Natural killer cell (primary cell): ENCODE data around the gene IL1RL1. TPM values are rescaled to one million over a fixed set of nuclear protein-coding genes. Genes with fewer than 3 reads are reported as not detected.
A peak's percentile ranks its signal among the peaks of the same experiment; 100 is the strongest.

ENCODE experiments used
- ATAC-seq, 3 donors: fragments of 150-1000 bp in 2 of 3; fragments of 200-7000 bp in 1 of 3; cut with Tn5 transposase; 1 replicate in 1 of 3; 2 replicates in 2 of 3; pipeline ENCODE4 v1.10.0; 2021; ENCODE audit warnings: mild to moderate bottlenecking in 2 of 3, moderate library complexity in 2 of 3
- DNase-seq, 2 donors: peaks; one replicate each; pipeline versions ENCODE4 v3.0.0 to v3.0.0-alpha.2; 2013 to 2021; ENCODE audit warnings: mixed read lengths in 1 of 2
- H3K27ac ChIP-seq: one replicate; pipeline ENCODE4 v1.5.1; 2013; ENCODE audit warnings: mild to moderate bottlenecking, low read length
- H3K27me3 ChIP-seq: one replicate; pipeline ENCODE4 v1.6.1; 2013; ENCODE audit warnings: low read length; ENCODE audit not compliant: control insufficient read depth, insufficient read depth
- H3K36me3 ChIP-seq: one replicate; pipeline ENCODE4 v1.6.1; 2013; ENCODE audit warnings: low read length; ENCODE audit not compliant: control insufficient read depth, insufficient read depth
- H3K4me1 ChIP-seq: one replicate; pipeline ENCODE4 v1.6.1; 2013; ENCODE audit warnings: low read length; ENCODE audit not compliant: control insufficient read depth, insufficient read depth
- H3K4me3 ChIP-seq: one replicate; pipeline ENCODE4 v1.5.1; 2013; ENCODE audit warnings: low read length
- H3K9me3 ChIP-seq: one replicate; pipeline ENCODE4 v1.6.1; 2013; ENCODE audit warnings: low read length; ENCODE audit not compliant: control insufficient read depth, insufficient read depth
- H3K27ac Mint-ChIP-seq, 2 donors: one replicate each; pipeline ENCODE4 v1.8.0; 2022; ENCODE audit warnings: mild to moderate bottlenecking in 2 of 2, mixed read lengths in 2 of 2, moderate library complexity in 1 of 2
- H3K27me3 Mint-ChIP-seq, 2 donors: one replicate each; pipeline ENCODE4 v1.8.0; 2022; ENCODE audit warnings: low read depth in 2 of 2, mixed read lengths in 2 of 2
- H3K36me3 Mint-ChIP-seq: one replicate; pipeline ENCODE4 v1.8.0; 2022; ENCODE audit warnings: mixed read lengths
- H3K4me1 Mint-ChIP-seq, 2 donors: one replicate each; pipeline ENCODE4 v1.8.0; 2022; ENCODE audit warnings: mixed read lengths in 2 of 2
- H3K4me3 Mint-ChIP-seq: one replicate; pipeline ENCODE4 v1.8.0; 2022; ENCODE audit warnings: mild to moderate bottlenecking, moderate library complexity, mixed read lengths
- H3K9me3 Mint-ChIP-seq, 2 donors: one replicate each; pipeline ENCODE4 v1.8.0; 2022; ENCODE audit warnings: mixed read lengths in 2 of 2
- CTCF ChIP-seq: fragments of 200-600 bp; IDR thresholded peaks from one replicate; pipeline ENCODE4 v1.8.0; 2022; ENCODE audit warnings: antibody characterized with exemption
- WGBS: methylation state at CpG from one replicate; pipeline ENCODE4 v1.1.7; 2013; ENCODE audit warnings: missing lambda C conversion rate; ENCODE audit not compliant: insufficient coverage; 5-methylcytosine and 5-hydroxymethylcytosine counted together
- intact Hi-C: fragments of 100-400 bp; cut with micrococcal nuclease; formaldehyde crosslinking; loops from one replicate; pipeline ENCODE4 v1.14.2; 2022
- total RNA-seq, 4 donors: library from RNA; stranded (reverse); fragments of 120-200 nt in 1 of 4; gene quantifications; one replicate each; pipeline versions ENCODE4 v1.2.3 to v1.2.4, GENCODE V29; 2013 to 2022

The IL1RL1 gene
- total RNA-seq, 3 donors from 2014 or later (not counting 1 experiment from before 2014, with no cell fraction given): 0.49 to 68.1 (median 2.2) TPM

GRCh38 chr2:102397209-102397608, 85.8 kb downstream of the IL1RL1 start:
- H3K4me1 ChIP-seq: peaks cover 22% of the 10 kb centered on the region
- 89% methylated on average over 6 of the region's 6 CpGs for WGBS
- H3K9me3 Mint-ChIP-seq: no peaks in the 10 kb centered on the region
- no peak overlapping the region for H3K4me3 Mint-ChIP-seq
- TF ChIP-seq CTCF: no peak
- H3K9me3 ChIP-seq: no peaks in the 10 kb centered on the region
- intact Hi-C loops: no loop called here
- H3K27me3 Mint-ChIP-seq: no peaks in the 10 kb centered on the region
- no peaks in the 10 kb centered on the region for H3K36me3 Mint-ChIP-seq
- H3K27ac ChIP-seq: no peak overlapping the region
- no peaks in the 10 kb centered on the region for H3K36me3 ChIP-seq
- H3K27me3 ChIP-seq: no peaks in the 10 kb centered on the region
- H3K27ac Mint-ChIP-seq: no peak overlapping the region
- H3K4me1 Mint-ChIP-seq: peaks cover 30 to 42% of the 10 kb centered on the region in 2 donors
- DNase-seq: no peak
- no peak for ATAC-seq
- H3K4me3 ChIP-seq: no peak overlapping the region

GRCh38 chr2:102399499-102400141, 88.3 kb downstream of the IL1RL1 start:
- H3K4me3 ChIP-seq: no peak overlapping the region
- H3K27me3 ChIP-seq: no peaks in the 10 kb centered on the region
- 60% methylated on average over 7 of the region's 7 CpGs for WGBS
- H3K4me1 ChIP-seq: peaks cover 22% of the 10 kb centered on the region
- no peaks in the 10 kb centered on the region for H3K9me3 ChIP-seq
- Mint-ChIP-seq H3K36me3 (no peaks in the 10 kb centered on the region), H3K27ac (peak overlapping the region; percentile 69 to 78), H3K4me3 (peak overlapping the region; percentile 35), H3K27me3 (no peaks in the 10 kb centered on the region), H3K4me1 (peaks cover 32 to 41% of the 10 kb centered on the region in 2 donors), H3K9me3 (no peaks in the 10 kb centered on the region)
- no peaks in the 10 kb centered on the region for H3K36me3 ChIP-seq
- intact Hi-C loops: no loop called here
- DNase-seq: no peak
- TF ChIP-seq CTCF: no peak
- H3K27ac ChIP-seq: peak overlapping the region; percentile 4
- ATAC-seq: peak; percentile 77 to 87 (median 81)

GRCh38 chr2:102401456-102401855, 90.1 kb downstream of the IL1RL1 start:
- Histone ChIP-seq H3K4me1 (peaks cover 22% of the 10 kb centered on the region), H3K27me3 (no peaks in the 10 kb centered on the region), H3K36me3 (no peaks in the 10 kb centered on the region), H3K9me3 (no peaks in the 10 kb centered on the region), H3K27ac (no peak overlapping the region), H3K4me3 (no peak overlapping the region)
- Mint-ChIP-seq H3K9me3 (no peaks in the 10 kb centered on the region), H3K27ac (peak overlapping the region; percentile 15 to 69), H3K36me3 (no peaks in the 10 kb centered on the region), H3K4me3 (no peak overlapping the region), H3K4me1 (peaks cover 32 to 41% of the 10 kb centered on the region in 2 donors), H3K27me3 (no peaks in the 10 kb centered on the region)
- no peak for TF ChIP-seq CTCF
- peak in 1 of 3 donors; percentile 24 for ATAC-seq
- intact Hi-C loops: no loop called here
- no peak for DNase-seq

Other genes starting within 250 kb of the IL1RL1 start
- gene IL1R1, start 168.8 kb upstream of the IL1RL1 start, total RNA-seq: 1 to 10 TPM in 1 of 3 donors, under 1 TPM in 2; 0.45 to 3.1 (median 0.68) TPM
- gene IL1RL2, start 124.5 kb upstream of the IL1RL1 start, total RNA-seq: not detected
- gene IL18R1, start 44.2 kb downstream of the IL1RL1 start, total RNA-seq: 10 to 100 TPM; 42.9 to 58.8 (median 46.7) TPM
- 100 to 1,000 TPM; 136 to 309 (median 203) TPM for gene IL18RAP, start 111.6 kb downstream of the IL1RL1 start, total RNA-seq
- gene SLC9A4, start 161.7 kb downstream of the IL1RL1 start, total RNA-seq: under 1 TPM in 2 of 3 donors, not detected in 1; 0.19 to 0.38 TPM